A673 (cell line): ENCODE measurements around the gene SMOC2.

Experiments
- CTCF ChIP-seq: fragments of 300-800, 200-600 bp; sonication (generic); conservative IDR thresholded peaks from 2 replicates; pipeline ENCODE4 v1.5.1; 2017; ENCODE audit warnings: low read depth, mild to moderate bottlenecking, antibody characterized with exemption, low read length, moderate library complexity, mixed read lengths
- EZH2 ChIP-seq: fragments of 200-600 bp; sonication (generic); IDR thresholded peaks from 2 replicates; pipeline ENCODE4 v1.6.1; 2017; ENCODE audit warnings: borderline replicate concordance, low read depth, mild to moderate bottlenecking, mixed read lengths, antibody characterized with exemption, low read length; ENCODE audit not compliant: poor library complexity, severe bottlenecking

GRCh38 chr6:168532070-168532469 lies 91.1 kb downstream of the SMOC2 start:
- TF ChIP-seq EZH2 (no peak), CTCF (no peak)
